ENCODE measurements around the gene HBB.
"Not testable (repeated sequence)": the region's sequence is repeated elsewhere in the genome, so short reads cannot be mapped to it uniquely, and the experiment has no call there.

The HBB gene

DNA sequence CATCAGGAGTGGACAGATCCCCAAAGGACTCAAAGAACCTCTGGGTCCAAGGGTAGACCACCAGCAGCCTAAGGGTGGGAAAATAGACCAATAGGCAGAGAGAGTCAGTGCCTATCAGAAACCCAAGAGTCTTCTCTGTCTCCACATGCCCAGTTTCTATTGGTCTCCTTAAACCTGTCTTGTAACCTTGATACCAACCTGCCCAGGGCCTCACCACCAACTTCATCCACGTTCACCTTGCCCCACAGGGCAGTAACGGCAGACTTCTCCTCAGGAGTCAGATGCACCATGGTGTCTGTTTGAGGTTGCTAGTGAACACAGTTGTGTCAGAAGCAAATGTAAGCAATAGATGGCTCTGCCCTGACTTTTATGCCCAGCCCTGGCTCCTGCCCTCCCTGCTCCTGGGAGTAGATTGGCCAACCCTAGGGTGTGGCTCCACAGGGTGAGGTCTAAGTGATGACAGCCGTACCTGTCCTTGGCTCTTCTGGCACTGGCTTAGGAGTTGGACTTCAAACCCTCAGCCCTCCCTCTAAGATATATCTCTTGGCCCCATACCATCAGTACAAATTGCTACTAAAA, at the start of gene HBB:
Gene HBB (minus strand): TSS at position 340 of the 579 bp plus-strand sequence. CDS start 50 bp downstream, at position 290.
- intact Hi-C loops (cut with micrococcal nuclease): no loop called here
- no peaks in the 10 kb centered on the region for H3K4me1 Mint-ChIP-seq (ENCODE audit: low read depth)
- no peak within 1 kb of the TSS for H3K27ac Mint-ChIP-seq
- H3K4me3 Mint-ChIP-seq: no peak within 1 kb of the TSS
- H3K27me3 Mint-ChIP-seq: no peaks in the 10 kb centered on the region
- H3K9me3 Mint-ChIP-seq: no peaks in the 10 kb centered on the region
- no peaks in the 10 kb centered on the region for H3K36me3 Mint-ChIP-seq (ENCODE audit: low read depth)

- no peaks in the 10 kb centered on the region for H3K36me3 Mint-ChIP-seq (ENCODE audit: low read depth)
- H3K27ac Mint-ChIP-seq: no peak overlapping the region
- H3K4me1 Mint-ChIP-seq (ENCODE audit: low read depth): peaks cover 2% of the 10 kb centered on the region
- intact Hi-C loops (cut with micrococcal nuclease): no loop called here
- no peaks in the 10 kb centered on the region for H3K27me3 Mint-ChIP-seq
- H3K4me3 Mint-ChIP-seq: no peak overlapping the region
- no peaks in the 10 kb centered on the region for H3K9me3 Mint-ChIP-seq
Observed at GRCh38 chr11:5275369-5276110, 48.7 kb upstream of the HBB start.

GRCh38 chr11:5274395-5274794, 47.5 kb upstream of the HBB start:
- Mint-ChIP-seq H3K27ac (no peak overlapping the region), H3K27me3 (no peaks in the 10 kb centered on the region), H3K36me3 (ENCODE audit: low read depth) (no peaks in the 10 kb centered on the region), H3K4me3 (no peak overlapping the region), H3K9me3 (no peaks in the 10 kb centered on the region), H3K4me1 (ENCODE audit: low read depth) (no peaks in the 10 kb centered on the region)
- intact Hi-C loops (cut with micrococcal nuclease): no loop called here

DNA sequence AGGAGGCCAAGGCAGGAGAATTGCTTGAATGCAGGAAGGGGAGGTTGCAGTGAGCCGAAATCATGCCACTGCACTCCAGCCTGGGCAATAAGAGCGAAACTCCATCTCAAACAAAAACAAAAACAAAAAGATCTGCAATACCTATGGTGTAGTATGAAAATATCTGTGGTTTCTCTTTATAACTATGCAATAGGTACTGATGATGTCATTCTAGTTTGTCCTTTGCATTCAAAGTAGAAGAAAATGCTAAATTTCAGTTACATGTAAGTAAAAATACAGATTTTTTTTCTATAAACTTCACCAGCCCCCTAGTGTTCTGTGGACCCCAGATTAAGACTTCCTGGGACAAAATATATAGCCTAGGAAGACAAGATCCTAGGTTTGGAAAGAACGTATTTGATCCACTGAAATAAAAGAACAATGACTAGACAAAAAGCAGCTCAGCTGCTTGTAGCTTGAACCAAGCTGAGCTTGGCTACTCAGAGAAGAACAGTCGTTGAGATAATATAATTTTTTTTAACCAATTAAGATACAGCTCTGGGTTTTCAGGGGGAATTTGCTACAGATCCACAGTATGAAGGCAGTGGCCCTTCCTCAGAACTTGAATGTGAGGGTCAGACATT, 45.6 kb upstream of the HBB start:
- Mint-ChIP-seq H3K27me3 (no peaks in the 10 kb centered on the region), H3K4me1 (ENCODE audit: low read depth) (no peaks in the 10 kb centered on the region), H3K9me3 (no peaks in the 10 kb centered on the region), H3K36me3 (ENCODE audit: low read depth) (no peaks in the 10 kb centered on the region), H3K4me3 (no peak overlapping the region), H3K27ac (no peak overlapping the region)
- intact Hi-C loops (cut with micrococcal nuclease): no loop called here

DNA sequence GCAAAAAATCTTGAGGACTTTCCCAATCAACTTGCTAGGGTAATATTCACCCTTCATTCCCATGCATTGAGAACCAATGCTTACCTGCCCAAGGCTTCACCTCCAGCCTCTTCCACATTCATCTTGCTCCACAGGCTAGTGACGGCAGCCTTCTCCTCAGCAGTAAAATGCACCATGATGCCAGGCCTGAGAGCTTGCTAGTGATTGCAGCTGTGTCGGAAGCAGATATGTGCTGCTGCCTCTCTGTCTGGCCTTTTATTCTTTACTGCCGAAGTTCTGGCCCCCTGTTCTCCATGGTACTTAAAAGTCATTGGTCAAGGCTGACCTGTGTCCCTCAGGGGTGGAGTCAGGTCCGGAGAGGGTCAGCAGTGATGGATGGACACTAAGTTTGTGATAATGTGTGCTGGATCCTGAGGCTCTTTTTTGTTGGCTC, 42.9 kb upstream of the HBB start, which contains the start of gene HBE1:
Gene HBE1 (minus strand): TSS at position 231 of the 433 bp plus-strand sequence. CDS start 55 bp downstream, at position 176.
- Mint-ChIP-seq H3K4me1 (ENCODE audit: low read depth) (no peaks in the 10 kb centered on the region), H3K27me3 (no peaks in the 10 kb centered on the region), H3K4me3 (no peak within 1 kb of the TSS), H3K36me3 (ENCODE audit: low read depth) (no peaks in the 10 kb centered on the region), H3K27ac (no peak within 1 kb of the TSS), H3K9me3 (no peaks in the 10 kb centered on the region)
- intact Hi-C loops (cut with micrococcal nuclease): no loop called here

DNA sequence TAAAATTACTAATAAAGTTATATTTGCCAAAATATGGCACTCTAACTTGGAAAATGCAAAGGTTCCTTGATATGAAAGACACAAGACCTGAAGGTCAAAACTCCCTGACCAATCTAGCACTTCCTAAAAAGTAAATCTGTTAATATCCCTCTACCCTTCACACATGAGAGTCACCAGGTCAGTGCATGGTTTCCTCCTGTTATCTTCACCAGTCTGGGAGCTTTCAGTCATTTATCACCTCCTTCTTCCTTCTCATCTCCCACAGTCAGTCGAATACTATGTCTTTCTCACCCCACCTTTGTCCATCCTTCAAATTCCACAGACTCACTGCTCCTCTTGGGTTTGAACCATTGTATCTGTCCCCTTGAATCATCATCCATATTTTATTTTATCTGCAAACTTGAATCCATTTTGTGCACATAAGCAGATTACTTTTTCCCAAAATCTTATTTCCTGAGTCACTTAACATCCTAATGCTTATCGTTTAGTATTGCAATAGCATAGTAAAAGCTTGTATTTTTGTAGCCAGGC, 40.2 kb upstream of the HBB start:
- Mint-ChIP-seq H3K4me3 (no peak overlapping the region), H3K36me3 (ENCODE audit: low read depth) (no peaks in the 10 kb centered on the region), H3K4me1 (ENCODE audit: low read depth) (no peaks in the 10 kb centered on the region), H3K27ac (no peak overlapping the region), H3K9me3 (no peaks in the 10 kb centered on the region), H3K27me3 (no peaks in the 10 kb centered on the region)
- intact Hi-C loops (cut with micrococcal nuclease): no loop called here

DNA sequence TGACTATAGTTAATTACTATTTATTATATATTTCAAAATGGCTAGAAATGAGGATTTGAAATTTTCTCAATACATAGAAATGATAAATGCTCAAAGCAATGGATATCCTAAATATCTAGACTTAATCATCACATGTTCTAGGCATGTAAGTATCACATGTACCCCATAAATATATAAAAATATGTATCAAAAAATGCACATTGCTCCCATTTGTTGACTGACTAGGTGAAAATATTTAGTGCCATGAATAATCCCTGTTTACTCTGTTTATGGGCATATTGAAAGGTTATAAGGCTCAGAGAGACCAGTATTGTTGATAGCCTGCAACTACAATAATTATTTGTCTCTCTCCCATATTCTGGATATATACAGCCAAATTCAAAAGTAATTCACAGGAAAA, 39.7 kb upstream of the HBB start:
- H3K9me3 Mint-ChIP-seq: no peaks in the 10 kb centered on the region
- H3K36me3 Mint-ChIP-seq (ENCODE audit: low read depth): no peaks in the 10 kb centered on the region
- no peak overlapping the region for H3K4me3 Mint-ChIP-seq
- H3K27me3 Mint-ChIP-seq: no peaks in the 10 kb centered on the region
- intact Hi-C loops (cut with micrococcal nuclease): no loop called here
- no peak overlapping the region for H3K27ac Mint-ChIP-seq
- no peaks in the 10 kb centered on the region for H3K4me1 Mint-ChIP-seq (ENCODE audit: low read depth)

DNA sequence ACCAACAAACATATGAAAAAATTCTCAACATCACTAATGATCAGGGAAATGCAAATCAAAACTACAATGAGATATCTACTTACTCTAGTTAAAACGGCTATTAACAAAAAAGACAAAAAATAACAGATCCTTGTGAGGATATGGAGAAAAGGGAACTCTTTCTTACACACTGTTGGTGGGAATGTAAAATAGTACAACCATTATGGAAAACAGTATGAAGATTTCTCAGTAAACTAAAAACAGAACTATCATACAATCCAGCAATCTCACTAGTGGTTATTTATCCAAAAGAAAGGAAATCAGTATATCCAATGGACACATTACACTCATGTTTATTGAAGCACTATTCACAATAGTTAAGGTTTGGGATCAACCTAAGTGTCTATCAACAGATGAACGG, 39.0 kb upstream of the HBB start:
- H3K27ac Mint-ChIP-seq: no peak overlapping the region
- no peaks in the 10 kb centered on the region for H3K27me3 Mint-ChIP-seq
- intact Hi-C loops (cut with micrococcal nuclease): no loop called here
- no peaks in the 10 kb centered on the region for H3K36me3 Mint-ChIP-seq (ENCODE audit: low read depth)
- no peak overlapping the region for H3K4me3 Mint-ChIP-seq
- H3K9me3 Mint-ChIP-seq: no peaks in the 10 kb centered on the region
- no peaks in the 10 kb centered on the region for H3K4me1 Mint-ChIP-seq (ENCODE audit: low read depth)

DNA sequence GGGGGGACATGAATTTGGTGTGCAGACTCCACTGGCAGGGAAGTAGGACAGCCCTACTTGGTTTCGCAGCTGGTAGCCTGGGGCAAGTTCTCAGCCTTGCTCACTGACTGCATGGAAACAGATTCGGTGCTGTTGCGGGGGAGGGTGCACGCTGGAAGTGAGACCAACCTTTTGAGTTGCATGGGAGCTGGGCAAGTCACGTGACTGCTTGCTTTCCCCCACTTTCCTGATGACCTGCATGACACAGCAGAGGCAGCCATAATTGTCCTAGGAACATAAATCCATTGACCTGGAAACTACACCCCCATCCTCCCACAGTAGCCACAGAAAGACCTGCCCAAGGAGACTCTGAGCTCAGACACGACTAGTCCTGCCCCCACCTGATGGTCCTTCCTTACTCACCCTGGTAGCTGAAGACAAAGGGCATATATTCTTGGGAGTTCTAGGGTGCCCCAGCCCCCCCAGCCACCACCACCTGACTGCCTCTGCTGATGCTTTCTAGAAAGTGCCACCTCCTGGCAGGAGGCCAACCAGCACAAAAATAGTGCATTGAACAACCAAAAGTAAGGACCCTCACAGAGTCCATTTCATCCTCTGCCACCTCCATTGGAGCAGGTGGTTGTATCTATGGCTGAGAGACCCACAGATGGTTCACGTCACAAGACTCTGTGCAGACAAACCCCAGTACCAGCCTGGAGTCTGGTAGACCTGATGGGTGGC, 31.8 kb upstream of the HBB start:
- no peaks in the 10 kb centered on the region for H3K9me3 Mint-ChIP-seq
- H3K36me3 Mint-ChIP-seq (ENCODE audit: low read depth): no peaks in the 10 kb centered on the region
- no peak overlapping the region for H3K4me3 Mint-ChIP-seq
- H3K4me1 Mint-ChIP-seq (ENCODE audit: low read depth): no peaks in the 10 kb centered on the region
- H3K27ac Mint-ChIP-seq: no peak overlapping the region
- H3K27me3 Mint-ChIP-seq: no peaks in the 10 kb centered on the region
- intact Hi-C loops (cut with micrococcal nuclease): no loop called here

GRCh38 chr11:5257296-5257695, 30.4 kb upstream of the HBB start:
- Mint-ChIP-seq H3K36me3 (ENCODE audit: low read depth) (no peaks in the 10 kb centered on the region), H3K4me3 (no peak overlapping the region), H3K4me1 (ENCODE audit: low read depth) (no peaks in the 10 kb centered on the region), H3K9me3 (no peaks in the 10 kb centered on the region), H3K27ac (no peak overlapping the region), H3K27me3 (no peaks in the 10 kb centered on the region)
- intact Hi-C loops (cut with micrococcal nuclease): no loop called here

DNA sequence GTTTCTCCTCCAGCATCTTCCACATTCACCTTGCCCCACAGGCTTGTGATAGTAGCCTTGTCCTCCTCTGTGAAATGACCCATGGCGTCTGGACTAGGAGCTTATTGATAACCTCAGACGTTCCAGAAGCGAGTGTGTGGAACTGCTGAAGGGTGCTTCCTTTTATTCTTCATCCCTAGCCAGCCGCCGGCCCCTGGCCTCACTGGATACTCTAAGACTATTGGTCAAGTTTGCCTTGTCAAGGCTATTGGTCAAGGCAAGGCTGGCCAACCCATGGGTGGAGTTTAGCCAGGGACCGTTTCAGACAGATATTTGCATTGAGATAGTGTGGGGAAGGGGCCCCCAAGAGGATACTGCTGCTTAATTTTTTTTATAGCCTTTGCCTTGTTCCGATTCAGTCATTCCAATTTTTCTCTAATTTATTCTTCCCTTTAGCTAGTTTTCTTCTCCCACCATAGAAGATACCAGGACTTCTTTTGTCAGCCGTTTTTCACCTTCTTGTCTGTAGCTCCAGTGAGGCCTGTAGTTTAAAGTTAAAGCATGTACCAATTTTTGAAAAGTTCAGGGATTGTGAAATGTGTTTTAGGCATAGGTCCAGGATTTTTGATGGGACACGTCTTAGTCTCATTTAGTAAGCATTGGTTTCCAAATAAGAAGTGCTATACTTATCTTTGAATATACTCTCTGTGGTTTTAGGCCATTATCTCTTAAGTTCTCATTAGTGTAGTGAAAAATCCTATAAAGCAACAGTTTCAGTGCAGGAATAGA, 28.0 kb upstream of the HBB start, which contains the start of gene HBG2:
Gene HBG2 (minus strand): TSS at position 136 of the 768 bp plus-strand sequence. CDS start 53 bp downstream, at position 83.
- H3K27me3 Mint-ChIP-seq; H3K27ac Mint-ChIP-seq; H3K9me3 Mint-ChIP-seq; H3K4me1 Mint-ChIP-seq (ENCODE audit: low read depth); H3K36me3 Mint-ChIP-seq (ENCODE audit: low read depth); H3K4me3 Mint-ChIP-seq; intact Hi-C loops (cut with micrococcal nuclease): not testable (repeated sequence)

DNA sequence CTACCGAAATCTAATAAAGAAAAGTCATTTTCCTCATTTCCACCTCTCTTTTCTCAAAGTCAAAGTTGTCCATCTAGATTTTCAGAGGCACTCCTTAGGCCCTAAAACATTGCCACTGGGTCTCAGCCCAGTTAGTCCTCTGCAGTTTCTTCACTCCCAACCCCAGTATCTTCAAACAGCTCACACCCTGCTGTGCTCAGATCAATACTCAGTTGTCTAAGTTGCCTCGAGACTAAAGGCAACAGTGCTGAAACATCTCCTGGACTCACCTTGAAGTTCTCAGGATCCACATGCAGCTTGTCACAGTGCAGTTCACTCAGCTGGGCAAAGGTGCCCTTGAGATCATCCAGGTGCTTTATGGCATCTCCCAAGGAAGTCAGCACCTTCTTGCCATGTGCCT, 27.2 kb upstream of the HBB start:
- intact Hi-C loops (cut with micrococcal nuclease); H3K4me1 Mint-ChIP-seq (ENCODE audit: low read depth); H3K4me3 Mint-ChIP-seq; H3K36me3 Mint-ChIP-seq (ENCODE audit: low read depth); H3K27me3 Mint-ChIP-seq; H3K9me3 Mint-ChIP-seq; H3K27ac Mint-ChIP-seq: not testable (repeated sequence)

GRCh38 chr11:5253440-5253839, 26.6 kb upstream of the HBB start:
- H3K4me3 Mint-ChIP-seq; H3K27ac Mint-ChIP-seq; H3K27me3 Mint-ChIP-seq; intact Hi-C loops (cut with micrococcal nuclease); H3K4me1 Mint-ChIP-seq (ENCODE audit: low read depth); H3K36me3 Mint-ChIP-seq (ENCODE audit: low read depth); H3K9me3 Mint-ChIP-seq: not testable (repeated sequence)
